ENCODE results near the gene MRTFA. TPM values are rescaled to one million over a fixed set of nuclear protein-coding genes. Genes with fewer than 3 reads are reported as not detected.

Gene MRTFA
- total RNA-seq, 1 donor from 2014 or later, result 11.3 TPM

GRCh38 chr22:40367342-40367741 lies 269.2 kb downstream of the MRTFA start:
- Histone ChIP-seq H3K27ac (no peak overlapping the region), H4K20me1 (ENCODE audit: low read depth) (peaks cover 5% of the 10 kb centered on the region), H3K79me2 (ENCODE audit: low read depth) (peaks cover 13% of the 10 kb centered on the region), H3K9me3 (ENCODE audit: low read depth) (no peaks in the 10 kb centered on the region), H3F3A (ENCODE audit: low read depth) (peaks cover 44% of the 10 kb centered on the region), H3K36me3 (no peaks in the 10 kb centered on the region), H3K9ac (no peak overlapping the region), H3K4me1 (no peaks in the 10 kb centered on the region), H3K4me2 (no peak overlapping the region), H2AFZ (replicated peaks) (no peak overlapping the region), H3K4me3 (no peak overlapping the region), H3K27me3 (no peaks in the 10 kb centered on the region)
- no peak for TF ChIP-seq EZH2 (IDR thresholded peaks at IDR 0.05)
- no peak for TF ChIP-seq CTCF (IDR thresholded peaks at IDR 0.05)
- no peak for TF ChIP-seq EZH2phosphoT487 (IDR thresholded peaks at IDR 0.05)
- H3K27ac Mint-ChIP-seq, result no peak overlapping the region
- H3K4me1 Mint-ChIP-seq, result peaks cover 5% of the 10 kb centered on the region
- no peaks in the 10 kb centered on the region for H3K9me3 Mint-ChIP-seq
- no peak for DNase-seq (ENCODE audit: low spot score)
- H3K27me3 Mint-ChIP-seq (ENCODE audit: insufficient read depth, low read depth), result no peaks in the 10 kb centered on the region
- H3K36me3 Mint-ChIP-seq, result peaks cover 22% of the 10 kb centered on the region
- H3K4me3 Mint-ChIP-seq, result no peak overlapping the region

- Histone ChIP-seq H3K4me1 (no peaks in the 10 kb centered on the region), H3K9ac (no peak overlapping the region), H3K4me2 (no peak overlapping the region), H3K27me3 (no peaks in the 10 kb centered on the region), H3K9me3 (ENCODE audit: low read depth) (no peaks in the 10 kb centered on the region), H3K36me3 (no peaks in the 10 kb centered on the region), H2AFZ (replicated peaks) (no peak overlapping the region), H3K79me2 (ENCODE audit: low read depth) (peaks cover 2% of the 10 kb centered on the region), H4K20me1 (ENCODE audit: low read depth) (peaks cover 5% of the 10 kb centered on the region), H3K27ac (no peak overlapping the region), H3F3A (ENCODE audit: low read depth) (peaks cover 44% of the 10 kb centered on the region), H3K4me3 (no peak overlapping the region)
- no peak for DNase-seq (ENCODE audit: low spot score)
- Mint-ChIP-seq H3K36me3 (peaks cover 34% of the 10 kb centered on the region), H3K4me3 (no peak overlapping the region), H3K9me3 (no peaks in the 10 kb centered on the region), H3K27me3 (ENCODE audit: insufficient read depth, low read depth) (no peaks in the 10 kb centered on the region), H3K4me1 (peaks cover under 1% of the 10 kb centered on the region), H3K27ac (no peak overlapping the region)
- TF ChIP-seq EZH2 (IDR thresholded peaks at IDR 0.05), result no peak
- no peak for TF ChIP-seq CTCF (IDR thresholded peaks at IDR 0.05)
- no peak for TF ChIP-seq EZH2phosphoT487 (IDR thresholded peaks at IDR 0.05)
Measured at GRCh38 chr22:40366068-40366467, 270.5 kb downstream of the MRTFA start.

GRCh38 chr22:40364431-40364830 lies 272.1 kb downstream of the MRTFA start:
- Histone ChIP-seq H3K9me3 (ENCODE audit: low read depth) (no peaks in the 10 kb centered on the region), H3K36me3 (no peaks in the 10 kb centered on the region), H3K9ac (no peak overlapping the region), H2AFZ (replicated peaks) (no peak overlapping the region), H4K20me1 (ENCODE audit: low read depth) (no peaks in the 10 kb centered on the region), H3K27me3 (no peaks in the 10 kb centered on the region), H3K27ac (no peak overlapping the region), H3K79me2 (ENCODE audit: low read depth) (no peaks in the 10 kb centered on the region), H3F3A (ENCODE audit: low read depth) (peaks cover 32% of the 10 kb centered on the region), H3K4me3 (no peak overlapping the region), H3K4me1 (no peaks in the 10 kb centered on the region), H3K4me2 (no peak overlapping the region)
- H3K36me3 Mint-ChIP-seq, result peaks cover 40% of the 10 kb centered on the region
- H3K27ac Mint-ChIP-seq, result no peak overlapping the region
- no peak for DNase-seq (ENCODE audit: low spot score)
- H3K4me1 Mint-ChIP-seq, result no peaks in the 10 kb centered on the region
- no peak for TF ChIP-seq EZH2phosphoT487 (IDR thresholded peaks at IDR 0.05)
- no peak for TF ChIP-seq EZH2 (IDR thresholded peaks at IDR 0.05)
- no peak for TF ChIP-seq CTCF (IDR thresholded peaks at IDR 0.05)
- no peak overlapping the region for H3K4me3 Mint-ChIP-seq
- no peaks in the 10 kb centered on the region for H3K9me3 Mint-ChIP-seq
- H3K27me3 Mint-ChIP-seq (ENCODE audit: insufficient read depth, low read depth), result no peaks in the 10 kb centered on the region
